Prostate gland (tissue), 2 donors: ENCODE data around the gene MOGAT3.

Experiments used
- POLR2A ChIP-seq: fragments of 450-650 bp; IDR thresholded peaks from one replicate; pipeline ENCODE4 v1.6.1; 2016; ENCODE audit warnings: antibody characterized with exemption, mild to moderate bottlenecking
- POLR2AphosphoS5 ChIP-seq: sonication (generic); formaldehyde crosslinking; IDR thresholded peaks from one replicate; pipeline ENCODE4 v1.6.1; 2017; ENCODE audit warnings: antibody characterized with exemption
- TF ChIP-seq, protein P1 (sequence below), 4 experiments: fragments of 200-600 bp in 2 of 4; fragments of 450-650 bp in 2 of 4; sonication (generic) in 2 of 4; IDR thresholded peaks; 1 replicate in 3 of 4; 2 replicates in 1 of 4; pipeline ENCODE4 v1.5.1; 2016 to 2019; ENCODE audit warnings: antibody characterized with exemption in 4 of 4, mild to moderate bottlenecking in 2 of 4, moderate library complexity in 2 of 4

DNA sequence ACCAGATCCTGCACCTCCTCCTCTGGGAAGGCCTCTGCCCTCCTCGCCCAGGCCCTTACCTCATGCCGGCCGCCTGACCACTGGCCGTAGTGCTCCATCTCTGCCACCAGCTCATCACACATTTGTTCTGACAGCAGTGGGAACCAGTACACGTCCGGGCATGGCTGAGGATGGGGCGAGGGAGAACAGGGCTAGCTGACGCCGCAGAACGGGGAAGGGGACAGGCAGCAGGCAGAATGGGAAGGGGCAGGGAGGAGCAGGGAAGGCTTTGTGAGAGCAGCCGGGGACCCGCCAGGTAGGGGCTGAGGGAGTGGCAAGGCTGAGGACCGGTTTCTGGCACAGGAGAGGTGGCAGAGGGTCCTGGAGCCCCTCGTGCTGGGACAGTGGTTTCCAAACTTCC, 8.0 kb upstream of the MOGAT3 start:
- no peak for TF ChIP-seq POLR2AphosphoS5
- TF ChIP-seq POLR2A, result no peak
- TF ChIP-seq, protein P1, sequence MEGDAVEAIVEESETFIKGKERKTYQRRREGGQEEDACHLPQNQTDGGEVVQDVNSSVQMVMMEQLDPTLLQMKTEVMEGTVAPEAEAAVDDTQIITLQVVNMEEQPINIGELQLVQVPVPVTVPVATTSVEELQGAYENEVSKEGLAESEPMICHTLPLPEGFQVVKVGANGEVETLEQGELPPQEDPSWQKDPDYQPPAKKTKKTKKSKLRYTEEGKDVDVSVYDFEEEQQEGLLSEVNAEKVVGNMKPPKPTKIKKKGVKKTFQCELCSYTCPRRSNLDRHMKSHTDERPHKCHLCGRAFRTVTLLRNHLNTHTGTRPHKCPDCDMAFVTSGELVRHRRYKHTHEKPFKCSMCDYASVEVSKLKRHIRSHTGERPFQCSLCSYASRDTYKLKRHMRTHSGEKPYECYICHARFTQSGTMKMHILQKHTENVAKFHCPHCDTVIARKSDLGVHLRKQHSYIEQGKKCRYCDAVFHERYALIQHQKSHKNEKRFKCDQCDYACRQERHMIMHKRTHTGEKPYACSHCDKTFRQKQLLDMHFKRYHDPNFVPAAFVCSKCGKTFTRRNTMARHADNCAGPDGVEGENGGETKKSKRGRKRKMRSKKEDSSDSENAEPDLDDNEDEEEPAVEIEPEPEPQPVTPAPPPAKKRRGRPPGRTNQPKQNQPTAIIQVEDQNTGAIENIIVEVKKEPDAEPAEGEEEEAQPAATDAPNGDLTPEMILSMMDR (IDR thresholded peaks at IDR 0.05), result no peak
